ENCODE results near the gene RAB11FIP5.
A peak's percentile ranks its signal among the peaks of the same experiment; 100 is the strongest.

RAB11FIP5 gene

GRCh38 chr2:73071360-73072128, 41.2 kb downstream of the RAB11FIP5 start, which contains the start of gene SFXN5:
Gene SFXN5 (minus strand): TSS chr2:73071712. CDS start chr2:73071705, 7 bp downstream.
- Histone ChIP-seq H3K27ac (peak within 1 kb of the TSS; percentile 65), H3K36me3 (replicated peaks) (peaks cover 17% of the 10 kb centered on the region), H3K27me3 (replicated peaks) (no peaks in the 10 kb centered on the region), H3K4me3 (ENCODE audit: low read depth, low read length) (peak within 1 kb of the TSS; percentile 79)
- TF ChIP-seq CTCF (IDR thresholded peaks at IDR 0.05; ENCODE audit: low read depth, low read length, missing control alignments): peak; percentile 44
- peak; percentile 94 for DNase-seq
- in situ Hi-C loops (cut with HindIII; ENCODE audit: low pct_ligation_motif_present, low sequenced_read_pairs): no loop called here

- in situ Hi-C loops (cut with HindIII; ENCODE audit: low pct_ligation_motif_present, low sequenced_read_pairs): no loop called here
- peaks cover 12% of the 10 kb centered on the region for H3K36me3 ChIP-seq (replicated peaks)
Observed at GRCh38 chr2:73070643-73071359, 41.9 kb downstream of the RAB11FIP5 start.

GRCh38 chr2:73069855-73070642, 42.7 kb downstream of the RAB11FIP5 start:
- H3K36me3 ChIP-seq (replicated peaks): peaks cover 5% of the 10 kb centered on the region
- TF ChIP-seq CTCF (IDR thresholded peaks at IDR 0.05; ENCODE audit: low read depth, low read length, missing control alignments): no peak
- peak; percentile 6 for DNase-seq
- no peaks in the 10 kb centered on the region for H3K27me3 ChIP-seq (replicated peaks)
- H3K4me3 ChIP-seq (ENCODE audit: low read depth, low read length): peak overlapping the region; percentile 79
- peak overlapping the region; percentile 65 for H3K27ac ChIP-seq
- in situ Hi-C loops (cut with HindIII; ENCODE audit: low pct_ligation_motif_present, low sequenced_read_pairs): no loop called here

More at GRCh38 chr2:73070643-73071359, 41.9 kb downstream of the RAB11FIP5 start:
- peak overlapping the region; percentile 65 for H3K27ac ChIP-seq
- H3K4me3 ChIP-seq (ENCODE audit: low read depth, low read length): peak overlapping the region; percentile 79
- H3K27me3 ChIP-seq (replicated peaks): no peaks in the 10 kb centered on the region
- DNase-seq: no peak
- no peak for TF ChIP-seq CTCF (IDR thresholded peaks at IDR 0.05; ENCODE audit: low read depth, low read length, missing control alignments)

GRCh38 chr2:73069041-73069854, 43.5 kb downstream of the RAB11FIP5 start:
- H3K27ac ChIP-seq: no peak overlapping the region
- peak overlapping the region; percentile 79 for H3K4me3 ChIP-seq (ENCODE audit: low read depth, low read length)
- in situ Hi-C loops (cut with HindIII; ENCODE audit: low pct_ligation_motif_present, low sequenced_read_pairs): no loop called here
- no peak for TF ChIP-seq CTCF (IDR thresholded peaks at IDR 0.05; ENCODE audit: low read depth, low read length, missing control alignments)
- H3K36me3 ChIP-seq (replicated peaks): no peaks in the 10 kb centered on the region
- DNase-seq: no peak
- H3K27me3 ChIP-seq (replicated peaks): no peaks in the 10 kb centered on the region

GRCh38 chr2:73068147-73068546, 44.6 kb downstream of the RAB11FIP5 start:
- in situ Hi-C loops (cut with HindIII; ENCODE audit: low pct_ligation_motif_present, low sequenced_read_pairs): no loop called here
- no peak for TF ChIP-seq CTCF (IDR thresholded peaks at IDR 0.05; ENCODE audit: low read depth, low read length, missing control alignments)

More at GRCh38 chr2:73068147-73068546, 44.6 kb downstream of the RAB11FIP5 start:
- H3K27ac ChIP-seq: no peak overlapping the region
- no peak for DNase-seq
- H3K27me3 ChIP-seq (replicated peaks): no peaks in the 10 kb centered on the region
- no peak overlapping the region for H3K4me3 ChIP-seq (ENCODE audit: low read depth, low read length)
- H3K36me3 ChIP-seq (replicated peaks): no peaks in the 10 kb centered on the region

Measured in brain microvascular endothelial cell (primary cell).